ENCODE data around the gene ANKFY1.

The ANKFY1 gene, protein sequence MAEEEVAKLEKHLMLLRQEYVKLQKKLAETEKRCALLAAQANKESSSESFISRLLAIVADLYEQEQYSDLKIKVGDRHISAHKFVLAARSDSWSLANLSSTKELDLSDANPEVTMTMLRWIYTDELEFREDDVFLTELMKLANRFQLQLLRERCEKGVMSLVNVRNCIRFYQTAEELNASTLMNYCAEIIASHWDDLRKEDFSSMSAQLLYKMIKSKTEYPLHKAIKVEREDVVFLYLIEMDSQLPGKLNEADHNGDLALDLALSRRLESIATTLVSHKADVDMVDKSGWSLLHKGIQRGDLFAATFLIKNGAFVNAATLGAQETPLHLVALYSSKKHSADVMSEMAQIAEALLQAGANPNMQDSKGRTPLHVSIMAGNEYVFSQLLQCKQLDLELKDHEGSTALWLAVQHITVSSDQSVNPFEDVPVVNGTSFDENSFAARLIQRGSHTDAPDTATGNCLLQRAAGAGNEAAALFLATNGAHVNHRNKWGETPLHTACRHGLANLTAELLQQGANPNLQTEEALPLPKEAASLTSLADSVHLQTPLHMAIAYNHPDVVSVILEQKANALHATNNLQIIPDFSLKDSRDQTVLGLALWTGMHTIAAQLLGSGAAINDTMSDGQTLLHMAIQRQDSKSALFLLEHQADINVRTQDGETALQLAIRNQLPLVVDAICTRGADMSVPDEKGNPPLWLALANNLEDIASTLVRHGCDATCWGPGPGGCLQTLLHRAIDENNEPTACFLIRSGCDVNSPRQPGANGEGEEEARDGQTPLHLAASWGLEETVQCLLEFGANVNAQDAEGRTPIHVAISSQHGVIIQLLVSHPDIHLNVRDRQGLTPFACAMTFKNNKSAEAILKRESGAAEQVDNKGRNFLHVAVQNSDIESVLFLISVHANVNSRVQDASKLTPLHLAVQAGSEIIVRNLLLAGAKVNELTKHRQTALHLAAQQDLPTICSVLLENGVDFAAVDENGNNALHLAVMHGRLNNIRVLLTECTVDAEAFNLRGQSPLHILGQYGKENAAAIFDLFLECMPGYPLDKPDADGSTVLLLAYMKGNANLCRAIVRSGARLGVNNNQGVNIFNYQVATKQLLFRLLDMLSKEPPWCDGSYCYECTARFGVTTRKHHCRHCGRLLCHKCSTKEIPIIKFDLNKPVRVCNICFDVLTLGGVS

GRCh38 chr17:4263282-4264215 is at the start of gene ANKFY1:
TSS of gene ANKFY1 (minus strand) at chr17:4263979. CDS start at chr17:4263941, 38 bp downstream.
- peak; percentile 44 to 96 (median 90) for DNase-seq

GRCh38 chr17:4310354-4311060 is 46.7 kb upstream of the ANKFY1 start:
- DNase-seq = peak in 22 of 58 donors; percentile 1 to 61 (median 14)

GRCh38 chr17:4309897-4310296 is 46.1 kb upstream of the ANKFY1 start:
- no peak for DNase-seq

DNA sequence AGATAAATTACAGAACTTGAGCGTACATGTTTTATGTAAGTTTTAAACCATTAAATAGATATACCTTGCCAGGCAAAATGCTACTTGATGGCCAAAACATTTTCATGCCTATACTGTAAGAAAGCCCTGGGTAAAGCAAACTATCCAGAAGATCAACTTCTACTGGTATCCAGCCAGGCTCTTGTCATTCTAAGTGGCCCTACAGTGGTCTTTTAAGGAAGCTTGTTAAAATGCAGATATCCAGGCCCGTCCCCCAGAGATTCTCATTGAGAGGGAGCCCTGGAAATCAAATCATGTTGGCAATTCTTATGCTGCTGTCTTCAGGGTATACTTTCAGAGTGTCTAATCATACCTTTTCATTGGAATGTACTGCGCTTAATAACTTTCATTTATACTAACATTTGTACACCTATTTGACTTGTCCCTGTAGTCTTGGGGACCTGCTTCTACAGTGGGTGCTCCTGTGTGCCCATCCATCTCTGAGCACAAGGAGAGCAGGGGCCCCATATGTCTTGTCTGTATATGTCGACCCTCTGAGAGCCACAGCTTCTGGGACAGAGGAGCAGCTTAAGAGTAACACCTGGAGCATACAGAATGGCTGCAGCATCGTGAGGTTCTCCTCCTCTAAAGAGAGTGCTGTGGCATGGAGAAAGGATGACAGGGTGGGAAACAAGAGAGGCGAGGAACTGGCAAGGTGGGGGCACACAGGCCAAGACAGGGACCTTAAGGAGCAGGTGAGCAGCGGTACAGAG is 43.6 kb upstream of the ANKFY1 start:
- DNase-seq = no peak

DNA sequence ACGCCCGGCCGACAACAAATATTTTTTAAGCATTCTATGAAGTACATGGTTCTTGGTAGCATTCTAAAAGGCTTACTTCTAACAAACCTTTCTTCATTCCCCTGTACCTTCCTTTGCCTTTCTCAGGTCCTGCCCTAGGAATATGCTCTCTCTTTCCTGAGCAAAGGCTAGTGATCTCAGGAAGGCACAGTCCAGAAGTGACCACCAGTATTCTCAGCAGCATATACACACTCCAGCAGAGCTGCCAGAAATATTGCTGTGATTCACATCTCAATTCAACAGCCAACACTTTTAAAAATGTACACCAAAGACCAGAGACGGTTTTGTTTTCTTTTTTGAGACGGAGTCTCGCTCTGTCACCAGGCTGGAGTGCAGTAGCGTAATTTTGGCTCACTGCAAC is 41.4 kb upstream of the ANKFY1 start:
- DNase-seq = no peak

- peak in 21 of 58 donors; percentile 3 to 45 (median 10) for DNase-seq
Observed at GRCh38 chr17:4304417-4305027, 40.7 kb upstream of the ANKFY1 start.

GRCh38 chr17:4301066-4301465 is 37.3 kb upstream of the ANKFY1 start:
- peak in 43 of 58 donors; percentile 3 to 88 (median 40) for DNase-seq

GRCh38 chr17:4297351-4297750 is 33.6 kb upstream of the ANKFY1 start:
- DNase-seq = no peak

GRCh38 chr17:4295686-4296085 is 31.9 kb upstream of the ANKFY1 start:
- DNase-seq = no peak

DNA sequence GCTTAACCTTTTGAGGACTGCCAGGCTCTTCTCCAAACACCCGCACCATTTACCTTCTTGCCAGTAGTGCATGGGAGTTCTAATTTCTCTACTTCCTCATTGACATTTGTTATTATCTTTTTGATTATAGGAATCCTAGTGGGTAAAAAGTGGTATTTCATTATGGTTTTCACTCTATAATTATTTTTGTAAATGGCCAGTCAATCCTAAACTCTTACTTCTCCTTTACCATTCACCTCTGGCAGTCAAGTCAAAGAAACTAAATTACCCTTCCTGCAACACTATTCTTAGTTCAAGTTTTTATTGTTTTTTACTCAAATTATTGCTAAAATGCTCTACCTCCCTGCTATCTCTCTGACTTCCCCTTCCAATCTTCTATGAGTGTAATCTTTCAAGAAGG is 29.8 kb upstream of the ANKFY1 start:
- DNase-seq = no peak

- DNase-seq = no peak
Observed at GRCh38 chr17:4287710-4288109, 23.9 kb upstream of the ANKFY1 start.

- no peak for DNase-seq
Observed at GRCh38 chr17:4276514-4276913, 12.7 kb upstream of the ANKFY1 start.

DNA sequence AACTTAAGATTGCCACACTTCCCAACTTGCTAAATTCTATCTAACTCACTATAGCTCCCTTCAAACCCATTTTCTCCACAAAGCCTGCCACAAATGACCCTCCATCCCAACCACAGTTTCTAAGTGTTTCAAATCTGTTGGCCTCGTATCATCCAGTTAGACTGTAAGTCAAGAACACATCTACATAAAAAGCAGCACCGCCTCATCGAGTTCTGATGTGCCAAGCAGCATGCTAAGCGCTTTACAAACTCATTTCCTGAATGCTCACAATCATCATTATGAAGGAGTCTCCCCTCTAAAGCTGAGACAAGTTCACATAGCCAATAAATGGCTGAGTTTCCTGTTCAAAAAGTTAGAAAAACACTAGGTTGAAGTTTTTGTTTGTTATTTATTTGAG is 9.2 kb upstream of the ANKFY1 start:
- no peak for DNase-seq

- peak in 5 of 58 donors; percentile 2 to 34 (median 14) for DNase-seq
Observed at GRCh38 chr17:4272213-4272971, 8.6 kb upstream of the ANKFY1 start.

GRCh38 chr17:4270736-4271135 is 7.0 kb upstream of the ANKFY1 start:
- peak in 7 of 58 donors; percentile 3 to 54 (median 8) for DNase-seq

- DNase-seq = no peak
Observed at GRCh38 chr17:4269915-4270314, 6.1 kb upstream of the ANKFY1 start.

DNA sequence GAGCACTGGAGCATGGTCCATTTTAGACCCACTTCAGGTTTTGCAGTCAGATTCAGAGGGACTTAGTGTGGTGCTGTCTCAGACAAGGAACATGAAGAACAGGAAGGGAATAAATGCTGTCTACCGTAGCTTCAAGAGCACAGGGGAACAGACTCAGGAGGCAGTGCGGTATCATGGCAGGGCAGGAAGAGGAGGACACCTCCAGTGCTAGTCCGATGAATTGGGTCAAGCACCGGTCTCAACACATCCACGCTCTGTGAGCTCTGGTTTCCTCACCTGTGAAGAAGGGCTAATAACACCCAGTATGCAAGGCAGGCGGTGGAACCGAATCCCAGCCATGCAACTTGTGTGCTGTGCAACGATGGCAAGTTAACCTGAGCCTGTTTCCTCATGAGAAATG is 3.6 kb upstream of the ANKFY1 start:
- DNase-seq = no peak

DNA sequence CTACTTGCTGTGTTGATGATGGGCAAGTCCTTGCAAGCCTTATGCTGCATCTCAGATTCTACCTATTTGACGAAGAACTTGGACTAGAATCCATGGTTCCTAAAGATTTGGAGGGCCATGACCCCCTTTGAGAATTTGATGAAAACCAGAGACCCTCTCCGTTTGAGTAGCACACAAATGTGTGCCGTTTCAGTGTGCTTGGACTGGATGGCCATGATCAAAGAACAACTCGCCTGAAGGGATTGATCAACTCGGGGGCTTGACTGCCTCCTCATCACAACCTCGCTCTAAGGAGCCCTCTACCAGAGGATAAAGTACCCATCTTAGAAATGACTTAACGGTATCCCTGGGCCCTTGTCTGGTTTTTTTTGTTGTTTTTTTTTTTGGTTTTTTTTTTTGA is 2.8 kb upstream of the ANKFY1 start:
- no peak for DNase-seq
